ENCODE measurements around the gene GUCA1A. TPM values are rescaled to one million over a fixed set of nuclear protein-coding genes. Genes with fewer than 3 reads are reported as not detected.

GUCA1A gene
- total and polyA plus RNA-seq, 7 donors: not detected

DNA sequence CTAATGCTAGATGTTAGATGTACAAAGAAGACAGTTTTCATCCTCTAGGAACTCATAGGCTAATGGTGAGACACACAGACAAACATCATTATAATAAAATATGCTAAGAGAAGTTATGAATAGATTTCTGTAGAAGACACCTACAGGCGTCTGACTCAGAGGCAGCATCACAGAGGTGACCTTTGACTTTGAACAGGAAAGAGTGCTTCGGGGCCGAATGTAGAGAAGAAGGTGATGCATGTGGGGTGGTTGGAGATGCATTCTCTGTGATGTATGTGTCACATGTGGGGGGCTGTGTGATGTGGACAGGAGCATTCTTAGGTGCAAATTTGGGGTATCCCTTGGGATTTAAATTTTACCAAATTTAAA, 6.8 kb downstream of the GUCA1A start:
- intact Hi-C loops (cut with DNase I): no loop called here
- TF ChIP-seq, protein P1, sequence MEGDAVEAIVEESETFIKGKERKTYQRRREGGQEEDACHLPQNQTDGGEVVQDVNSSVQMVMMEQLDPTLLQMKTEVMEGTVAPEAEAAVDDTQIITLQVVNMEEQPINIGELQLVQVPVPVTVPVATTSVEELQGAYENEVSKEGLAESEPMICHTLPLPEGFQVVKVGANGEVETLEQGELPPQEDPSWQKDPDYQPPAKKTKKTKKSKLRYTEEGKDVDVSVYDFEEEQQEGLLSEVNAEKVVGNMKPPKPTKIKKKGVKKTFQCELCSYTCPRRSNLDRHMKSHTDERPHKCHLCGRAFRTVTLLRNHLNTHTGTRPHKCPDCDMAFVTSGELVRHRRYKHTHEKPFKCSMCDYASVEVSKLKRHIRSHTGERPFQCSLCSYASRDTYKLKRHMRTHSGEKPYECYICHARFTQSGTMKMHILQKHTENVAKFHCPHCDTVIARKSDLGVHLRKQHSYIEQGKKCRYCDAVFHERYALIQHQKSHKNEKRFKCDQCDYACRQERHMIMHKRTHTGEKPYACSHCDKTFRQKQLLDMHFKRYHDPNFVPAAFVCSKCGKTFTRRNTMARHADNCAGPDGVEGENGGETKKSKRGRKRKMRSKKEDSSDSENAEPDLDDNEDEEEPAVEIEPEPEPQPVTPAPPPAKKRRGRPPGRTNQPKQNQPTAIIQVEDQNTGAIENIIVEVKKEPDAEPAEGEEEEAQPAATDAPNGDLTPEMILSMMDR (IDR thresholded peaks at IDR 0.05): no peak
- Histone ChIP-seq H3K4me1 (no peaks in the 10 kb centered on the region), H3K4me3 (no peak overlapping the region), H3K9me3 (no peaks in the 10 kb centered on the region), H3K27me3 (ENCODE audit: insufficient read depth in 3 of 3, low read length in 2 of 3) (peaks cover 0 to 3% (median 0%) of the 10 kb centered on the region in 3 donors), H3K27ac (no peak overlapping the region), H3K36me3 (ENCODE audit: insufficient read depth in 1 of 2, low read depth in 1 of 2) (no peaks in the 10 kb centered on the region)
- ATAC-seq: no peak
- DNase-seq: no peak
- 61 to 72% (median 70%) methylated on average over 3 of the region's 3 CpGs for WGBS, 3 donors

DNA sequence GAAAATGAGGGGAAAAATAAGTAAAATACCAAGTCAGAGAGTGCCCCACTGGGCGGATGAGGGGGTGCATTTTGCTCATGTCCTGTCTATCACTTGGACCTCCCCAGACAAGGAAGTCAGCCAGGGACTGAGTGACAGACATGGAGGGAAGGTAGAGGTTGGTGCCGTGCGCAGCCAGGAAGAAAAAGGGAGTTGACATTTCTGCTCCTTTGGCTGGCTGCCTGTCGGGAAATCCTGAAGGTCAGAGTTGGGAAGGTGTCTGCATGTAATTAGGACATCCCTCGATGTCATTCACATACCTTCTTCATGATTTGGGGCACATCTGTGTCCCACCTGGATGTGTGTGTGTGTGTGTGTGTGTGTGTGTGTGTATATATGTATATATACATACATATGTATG, 8.9 kb downstream of the GUCA1A start:
- Histone ChIP-seq H3K9me3 (no peaks in the 10 kb centered on the region), H3K4me3 (no peak overlapping the region), H3K36me3 (ENCODE audit: insufficient read depth in 1 of 2, low read depth in 1 of 2) (no peaks in the 10 kb centered on the region), H3K27me3 (ENCODE audit: insufficient read depth in 3 of 3, low read length in 2 of 3) (peaks cover 0 to 3% (median 0%) of the 10 kb centered on the region in 3 donors), H3K27ac (no peak overlapping the region), H3K4me1 (no peaks in the 10 kb centered on the region)
- intact Hi-C loops (cut with DNase I): no loop called here
- 57 to 68% (median 67%) methylated on average over 5 of the region's 5 CpGs for WGBS, 3 donors
- ATAC-seq (no peak), DNase-seq (no peak)
- TF ChIP-seq, protein P1 (IDR thresholded peaks at IDR 0.05): no peak

DNA sequence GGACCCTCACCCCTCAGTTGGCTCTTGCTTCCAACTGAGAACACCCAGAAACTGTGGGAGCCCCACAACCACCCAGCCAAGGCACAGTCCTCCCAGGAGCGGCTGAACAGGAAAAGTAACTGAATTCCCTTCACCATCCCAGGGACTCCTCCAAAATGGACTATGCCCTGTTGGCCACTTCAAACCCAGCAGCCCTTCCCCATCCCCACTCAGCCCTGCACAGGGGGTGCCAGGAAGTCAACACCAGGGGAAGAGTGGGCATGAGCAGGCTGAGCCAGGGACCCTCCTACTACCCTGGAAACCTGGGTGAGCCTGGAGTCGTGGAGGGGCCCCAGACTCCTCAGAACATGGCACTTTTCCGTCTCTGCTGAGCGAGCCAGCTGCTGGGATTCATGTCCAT, 11.3 kb downstream of the GUCA1A start:
- H3K36me3 ChIP-seq (ENCODE audit: insufficient read depth in 1 of 2, low read depth in 1 of 2): no peaks in the 10 kb centered on the region
- intact Hi-C loops (cut with DNase I): no loop called here
- 88 to 93% (median 92%) methylated on average over 4 of the region's 4 CpGs for WGBS, 3 donors

DNA sequence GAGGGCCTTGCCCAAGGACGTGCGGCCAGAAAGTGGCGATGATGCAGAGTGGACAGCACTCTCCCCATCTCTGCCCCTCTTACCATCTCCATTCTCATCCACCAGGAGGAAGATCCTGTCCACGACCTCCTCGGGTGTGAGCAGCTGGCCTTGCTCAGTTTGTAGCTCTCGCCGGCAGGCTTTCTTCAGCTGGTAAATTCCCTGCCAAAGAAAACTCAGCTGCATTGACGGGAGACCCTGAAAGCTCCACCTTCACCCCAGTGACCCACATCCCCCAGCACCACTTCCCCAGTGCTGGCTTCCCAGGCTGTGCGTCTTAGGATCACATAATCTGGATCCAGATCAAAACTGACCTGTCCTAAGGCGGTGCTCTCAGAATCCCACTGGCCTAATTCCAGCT, 12.4 kb downstream of the GUCA1A start:
- H3K9me3 ChIP-seq: no peaks in the 10 kb centered on the region
- H3K27ac ChIP-seq: no peak overlapping the region
- no peak overlapping the region for H3K4me3 ChIP-seq
- ATAC-seq (no peak), DNase-seq (no peak)
- TF ChIP-seq, protein P1 (IDR thresholded peaks at IDR 0.05): no peak
- intact Hi-C loops (cut with DNase I): no loop called here
- H3K36me3 ChIP-seq (ENCODE audit: insufficient read depth in 1 of 2, low read depth in 1 of 2): no peaks in the 10 kb centered on the region
- WGBS, 3 donors: 49 to 62% (median 56%) methylated on average over 10 of the region's 10 CpGs
- no peaks in the 10 kb centered on the region for H3K27me3 ChIP-seq (ENCODE audit: insufficient read depth in 3 of 3, low read length in 2 of 3)
- no peaks in the 10 kb centered on the region for H3K4me1 ChIP-seq

More for the DNA sequence above, 11.3 kb downstream of the GUCA1A start:
- Histone ChIP-seq H3K4me3 (no peak overlapping the region), H3K27ac (no peak overlapping the region), H3K9me3 (no peaks in the 10 kb centered on the region), H3K4me1 (no peaks in the 10 kb centered on the region), H3K27me3 (ENCODE audit: insufficient read depth in 3 of 3, low read length in 2 of 3) (no peaks in the 10 kb centered on the region)
- DNase-seq (no peak), ATAC-seq (no peak)
- TF ChIP-seq, protein P1 (IDR thresholded peaks at IDR 0.05): no peak

DNA sequence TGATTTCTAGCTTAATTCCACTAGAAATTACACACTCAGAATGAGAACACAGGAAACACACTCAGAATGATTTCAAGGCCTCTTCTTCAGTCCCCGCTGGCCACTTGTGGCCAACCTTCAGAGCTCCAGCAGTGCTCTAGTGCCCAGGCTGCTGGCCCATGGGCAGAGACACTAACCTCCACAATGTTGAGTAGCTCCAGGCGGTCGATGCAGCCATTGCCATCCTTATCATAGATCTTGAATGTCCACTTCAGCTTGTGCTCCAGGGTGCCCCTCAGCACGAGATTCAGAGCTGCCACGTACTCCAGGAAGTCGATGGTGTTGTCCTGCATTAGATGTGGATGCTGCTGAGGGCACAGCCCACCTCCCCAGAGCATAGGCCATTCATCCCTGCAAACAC, 15.2 kb downstream of the GUCA1A start:
- 77 to 89% (median 86%) methylated on average over 6 of the region's 6 CpGs for WGBS, 3 donors
- Histone ChIP-seq H3K9me3 (no peaks in the 10 kb centered on the region), H3K27ac (no peak overlapping the region), H3K4me1 (no peaks in the 10 kb centered on the region), H3K4me3 (no peak overlapping the region), H3K36me3 (ENCODE audit: insufficient read depth in 1 of 2, low read depth in 1 of 2) (no peaks in the 10 kb centered on the region), H3K27me3 (ENCODE audit: insufficient read depth in 3 of 3, low read length in 2 of 3) (no peaks in the 10 kb centered on the region)
- intact Hi-C loops (cut with DNase I): no loop called here
- ATAC-seq (no peak), DNase-seq (no peak)
- TF ChIP-seq, protein P1 (IDR thresholded peaks at IDR 0.05): no peak
